DMS53 treated with DMSO at 0.1 percent for 48 hours (cell line): ENCODE results near the gene ADARB1.

Source experiments
- DNase-seq: peaks from one replicate; lab custom pipeline; 2025; ENCODE audit not compliant: unreplicated experiment; lab: John Stamatoyannopoulos, UW

The ADARB1 gene

DNA sequence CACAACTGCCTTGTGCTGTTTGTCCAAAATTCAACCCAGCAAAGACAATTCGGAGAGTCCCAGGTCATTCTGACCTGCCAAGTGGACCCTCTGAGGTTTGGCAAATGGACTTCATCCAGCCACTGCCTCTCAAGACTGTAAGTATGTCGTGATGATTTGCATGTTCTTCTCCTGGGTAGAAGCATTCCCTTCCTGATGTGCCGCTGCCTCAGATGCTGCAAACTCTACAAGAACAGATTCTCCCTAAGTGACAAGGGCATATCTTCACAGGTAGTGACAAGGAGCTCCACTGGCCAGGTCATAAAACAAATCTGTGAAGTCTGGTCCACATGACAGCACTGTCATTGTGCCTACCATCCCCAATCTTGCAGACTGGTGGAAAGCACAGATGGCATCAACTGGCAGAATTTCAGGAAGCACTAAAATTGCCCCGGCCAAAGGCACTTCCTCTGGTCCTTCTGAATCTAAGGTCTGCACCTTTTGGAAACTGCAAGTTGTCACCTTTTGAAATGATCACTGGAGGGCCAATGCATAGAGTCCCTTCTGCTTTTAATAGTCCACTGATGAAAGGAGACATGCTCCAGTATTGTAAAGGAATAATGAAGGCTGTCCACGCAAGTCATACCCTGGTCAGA, 185.9 kb downstream of the ADARB1 start:
- DNase-seq, result no peak

DNA sequence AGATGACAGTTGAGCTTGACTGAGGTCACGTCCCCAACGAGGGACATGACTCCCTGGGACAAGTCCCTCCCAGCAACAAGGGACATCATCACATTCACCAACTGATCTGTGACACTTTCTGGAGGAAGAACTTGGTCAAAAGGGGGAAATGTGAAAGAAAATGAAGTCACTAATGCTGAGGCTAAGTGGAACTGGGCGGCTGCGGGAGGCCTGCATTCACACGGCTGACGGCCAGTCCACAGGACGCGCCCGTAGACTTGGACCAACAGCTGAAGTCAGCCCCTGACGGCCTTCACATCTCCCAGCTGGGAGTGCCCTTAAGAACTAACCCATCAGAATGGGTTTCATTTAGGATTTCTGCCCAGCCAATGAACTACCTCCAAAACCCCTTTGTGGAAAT, 186.7 kb downstream of the ADARB1 start:
- DNase-seq, result no peak

- DNase-seq, result no peak
These were observed 187.7 kb downstream of the ADARB1 start for GRCh38 chr21:45262041-45262581.

GRCh38 chr21:45262616-45263015, 188.2 kb downstream of the ADARB1 start:
- no peak for DNase-seq

GRCh38 chr21:45263534-45263933, 189.2 kb downstream of the ADARB1 start:
- DNase-seq, result no peak

- no peak for DNase-seq
These were observed 189.9 kb downstream of the ADARB1 start for GRCh38 chr21:45264146-45264911.

DNA sequence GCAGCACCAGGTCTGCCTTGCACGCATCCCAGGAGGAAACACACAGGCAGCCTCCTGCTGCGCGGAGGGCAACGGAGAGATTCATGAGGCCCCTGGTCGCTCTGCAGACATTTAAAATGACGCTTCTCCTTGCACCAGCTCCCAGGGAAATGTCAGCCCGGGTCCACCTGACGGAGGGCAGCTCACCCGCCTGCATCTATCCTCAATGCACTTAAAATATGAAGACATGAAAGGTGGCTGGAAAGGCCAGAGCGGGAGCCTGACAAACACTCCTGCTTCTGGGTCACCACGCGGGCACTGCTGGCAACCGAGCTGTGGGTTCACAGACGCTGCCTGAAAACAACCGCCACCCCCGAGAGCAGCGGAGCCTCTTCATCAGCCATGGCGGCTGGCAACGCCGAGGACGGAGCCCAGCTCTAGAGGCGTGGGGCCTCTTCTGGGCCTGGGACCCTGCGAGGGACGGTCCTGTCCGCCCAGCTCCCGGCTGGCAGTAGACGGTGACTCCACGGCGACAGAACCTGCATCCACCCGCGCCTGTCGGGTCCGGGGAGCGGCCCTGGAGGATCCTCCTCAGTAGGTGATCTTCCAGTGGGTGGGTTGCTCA, 190.6 kb downstream of the ADARB1 start:
- DNase-seq, result no peak

GRCh38 chr21:45265721-45266517, 191.5 kb downstream of the ADARB1 start:
- no peak for DNase-seq

- no peak for DNase-seq
These were observed 192.4 kb downstream of the ADARB1 start for GRCh38 chr21:45266518-45267389.

DNA sequence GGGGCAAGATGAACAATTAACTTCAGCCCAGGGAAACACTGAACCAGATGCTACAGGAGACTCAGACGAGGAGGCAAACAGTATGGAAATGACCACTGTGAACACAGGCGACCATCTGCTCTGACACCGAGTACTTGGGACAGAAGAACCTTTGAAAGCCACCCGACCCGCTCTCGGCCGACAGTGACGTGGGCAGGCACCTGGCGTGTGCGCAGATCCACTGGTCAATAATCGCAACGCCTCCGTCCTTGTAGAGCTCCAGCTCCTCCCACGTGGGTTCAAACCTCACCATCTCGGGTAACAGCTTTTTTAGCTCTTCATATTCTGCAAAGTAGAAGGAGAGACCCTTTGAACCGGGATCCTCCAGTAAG, 193.0 kb downstream of the ADARB1 start:
- no peak for DNase-seq

- DNase-seq, result no peak
These were observed 195.5 kb downstream of the ADARB1 start for GRCh38 chr21:45269861-45270260.

GRCh38 chr21:45270306-45270821, 196.0 kb downstream of the ADARB1 start:
- no peak for DNase-seq
